Fibroblast of pulmonary artery (primary cell): ENCODE results near the gene PPP2R5C.

ENCODE experiments used
- DNase-seq: peaks from one replicate; pipeline ENCODE4 v3.0.0-alpha.2; 2010; ENCODE audit warnings: low read depth
- H3K4me3 ChIP-seq: replicated peaks from 2 replicates; pipeline ENCODE4 v1.5.1; 2011; ENCODE audit warnings: low read depth, mild to moderate bottlenecking, control low read depth, low read length, moderate library complexity
- TF ChIP-seq, protein P1 (sequence below): IDR thresholded peaks from 2 replicates; pipeline ENCODE4 v1.5.1; 2011; ENCODE audit warnings: mild to moderate bottlenecking, control low read depth, low read length, inconsistent platforms; ENCODE audit errors: missing control alignments

PPP2R5C gene

GRCh38 chr14:101813833-101814232, 52.3 kb downstream of the PPP2R5C start:
- DNase-seq, result no peak
- H3K4me3 ChIP-seq, result no peak overlapping the region
- TF ChIP-seq, protein P1, sequence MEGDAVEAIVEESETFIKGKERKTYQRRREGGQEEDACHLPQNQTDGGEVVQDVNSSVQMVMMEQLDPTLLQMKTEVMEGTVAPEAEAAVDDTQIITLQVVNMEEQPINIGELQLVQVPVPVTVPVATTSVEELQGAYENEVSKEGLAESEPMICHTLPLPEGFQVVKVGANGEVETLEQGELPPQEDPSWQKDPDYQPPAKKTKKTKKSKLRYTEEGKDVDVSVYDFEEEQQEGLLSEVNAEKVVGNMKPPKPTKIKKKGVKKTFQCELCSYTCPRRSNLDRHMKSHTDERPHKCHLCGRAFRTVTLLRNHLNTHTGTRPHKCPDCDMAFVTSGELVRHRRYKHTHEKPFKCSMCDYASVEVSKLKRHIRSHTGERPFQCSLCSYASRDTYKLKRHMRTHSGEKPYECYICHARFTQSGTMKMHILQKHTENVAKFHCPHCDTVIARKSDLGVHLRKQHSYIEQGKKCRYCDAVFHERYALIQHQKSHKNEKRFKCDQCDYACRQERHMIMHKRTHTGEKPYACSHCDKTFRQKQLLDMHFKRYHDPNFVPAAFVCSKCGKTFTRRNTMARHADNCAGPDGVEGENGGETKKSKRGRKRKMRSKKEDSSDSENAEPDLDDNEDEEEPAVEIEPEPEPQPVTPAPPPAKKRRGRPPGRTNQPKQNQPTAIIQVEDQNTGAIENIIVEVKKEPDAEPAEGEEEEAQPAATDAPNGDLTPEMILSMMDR, result no peak

DNA sequence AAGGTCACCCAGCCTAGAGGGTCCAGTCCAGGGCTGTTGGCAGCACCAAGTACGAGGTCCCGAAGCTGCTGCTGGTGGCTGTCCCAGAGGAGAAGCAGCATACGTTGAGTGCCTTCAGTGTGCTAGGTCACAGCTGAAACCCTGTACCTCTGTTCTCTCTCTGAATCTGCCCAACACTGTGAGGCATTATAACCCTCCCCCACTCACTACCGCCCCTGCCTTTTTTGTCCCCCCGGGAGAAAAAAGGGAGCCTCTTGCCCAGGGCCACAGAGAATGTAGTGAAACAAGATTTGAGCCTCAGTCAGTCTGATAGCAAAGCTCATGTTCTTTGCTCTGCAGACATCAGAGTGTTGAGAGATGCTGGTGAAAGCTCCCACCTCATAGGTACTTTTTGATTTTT, 53.4 kb downstream of the PPP2R5C start:
- TF ChIP-seq, protein P1, result no peak
- no peak overlapping the region for H3K4me3 ChIP-seq
- DNase-seq, result no peak

GRCh38 chr14:101815994-101816393, 54.5 kb downstream of the PPP2R5C start:
- no peak overlapping the region for H3K4me3 ChIP-seq
- no peak for DNase-seq
- TF ChIP-seq, protein P1, result no peak

DNA sequence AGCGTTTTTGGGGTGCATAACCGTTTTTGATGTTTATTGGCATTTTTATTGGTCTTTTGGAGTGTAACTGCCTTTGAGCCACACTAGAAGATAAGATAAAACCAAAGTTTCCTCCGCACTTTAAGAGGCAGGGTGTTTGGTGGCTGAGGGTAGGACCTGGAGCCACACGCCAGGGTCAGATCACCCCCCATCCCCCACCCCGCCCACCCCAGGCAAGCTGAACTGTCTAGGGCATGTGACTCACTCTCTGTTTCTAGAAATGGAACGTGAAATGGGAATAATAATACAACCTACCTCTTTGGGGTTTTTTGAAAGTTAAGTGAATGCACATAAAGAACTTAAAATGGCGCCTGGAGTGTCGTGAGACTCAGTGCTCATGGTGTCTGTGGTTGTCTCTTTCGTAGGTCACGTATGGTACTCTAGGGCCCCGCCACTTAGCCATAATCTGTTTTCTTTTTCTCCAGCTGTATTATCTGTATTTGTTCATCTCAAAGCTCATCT, 56.0 kb downstream of the PPP2R5C start:
- no peak overlapping the region for H3K4me3 ChIP-seq

GRCh38 chr14:101819251-101819990, 57.9 kb downstream of the PPP2R5C start:
- no peak for DNase-seq
- no peak overlapping the region for H3K4me3 ChIP-seq
- TF ChIP-seq, protein P1, result no peak

More for the DNA sequence above, 56.0 kb downstream of the PPP2R5C start:
- TF ChIP-seq, protein P1, result no peak
- no peak for DNase-seq

GRCh38 chr14:101820283-101820798, 58.8 kb downstream of the PPP2R5C start:
- no peak for DNase-seq
- no peak overlapping the region for H3K4me3 ChIP-seq
- TF ChIP-seq, protein P1, result no peak
